Tibial nerve (tissue), 3 donors: Measurements from ENCODE around the gene FAM174A.

Experiments used
- CTCF ChIP-seq, 5 experiments: fragments of 200-600 bp in 3 of 5; fragments of 450-650 bp in 2 of 5; sonication (generic) in 3 of 5; IDR thresholded peaks; one replicate each; pipeline ENCODE4 v1.5.1; 2016 to 2019; ENCODE audit warnings: antibody characterized with exemption in 5 of 5, mild to moderate bottlenecking in 3 of 5, moderate library complexity in 2 of 5
- POLR2A ChIP-seq, 2 donors: fragments of 450-650 bp; IDR thresholded peaks; one replicate each; pipeline ENCODE4 v1.6.1; 2017; ENCODE audit warnings: antibody characterized with exemption in 2 of 2, mild to moderate bottlenecking in 2 of 2, moderate library complexity in 2 of 2

GRCh38 chr5:100616981-100617380 lies 81.8 kb downstream of the FAM174A start:
- TF ChIP-seq POLR2A (IDR thresholded peaks at IDR 0.05) (no peak), CTCF (IDR thresholded peaks at IDR 0.05) (no peak)
